Hematopoietic multipotent progenitor cell treated with erythropoietin and hydrocortisone succinate and interleukin-3 and kit ligand, for 4 days (in vitro differentiated cells): ENCODE results near the gene BABAM1.

Source experiments
- DNase-seq: peaks from one replicate; pipeline ENCODE4 v3.0.0-alpha.2; 2015

Gene BABAM1

DNA sequence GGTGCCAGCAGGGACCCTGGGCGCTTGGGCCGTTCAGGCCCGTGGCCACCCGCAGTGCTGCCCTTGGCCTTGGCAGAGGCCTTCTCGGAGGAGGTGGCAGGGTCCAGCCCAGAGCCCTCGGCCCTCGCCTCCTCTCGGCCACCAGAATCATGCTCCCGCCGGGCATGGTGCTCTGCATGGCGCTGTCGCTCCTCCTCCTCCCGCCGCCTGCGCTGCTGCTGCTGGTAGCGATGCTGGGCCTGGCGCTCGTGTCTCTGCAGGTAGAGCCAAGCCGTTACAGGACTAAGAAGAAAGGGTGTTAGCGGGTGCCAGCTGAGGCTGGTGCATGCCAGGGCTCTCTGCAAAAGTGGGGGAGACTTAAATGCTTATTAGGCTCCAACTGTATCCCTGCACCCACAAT, 57.9 kb downstream of the BABAM1 start:
- no peak for DNase-seq

DNA sequence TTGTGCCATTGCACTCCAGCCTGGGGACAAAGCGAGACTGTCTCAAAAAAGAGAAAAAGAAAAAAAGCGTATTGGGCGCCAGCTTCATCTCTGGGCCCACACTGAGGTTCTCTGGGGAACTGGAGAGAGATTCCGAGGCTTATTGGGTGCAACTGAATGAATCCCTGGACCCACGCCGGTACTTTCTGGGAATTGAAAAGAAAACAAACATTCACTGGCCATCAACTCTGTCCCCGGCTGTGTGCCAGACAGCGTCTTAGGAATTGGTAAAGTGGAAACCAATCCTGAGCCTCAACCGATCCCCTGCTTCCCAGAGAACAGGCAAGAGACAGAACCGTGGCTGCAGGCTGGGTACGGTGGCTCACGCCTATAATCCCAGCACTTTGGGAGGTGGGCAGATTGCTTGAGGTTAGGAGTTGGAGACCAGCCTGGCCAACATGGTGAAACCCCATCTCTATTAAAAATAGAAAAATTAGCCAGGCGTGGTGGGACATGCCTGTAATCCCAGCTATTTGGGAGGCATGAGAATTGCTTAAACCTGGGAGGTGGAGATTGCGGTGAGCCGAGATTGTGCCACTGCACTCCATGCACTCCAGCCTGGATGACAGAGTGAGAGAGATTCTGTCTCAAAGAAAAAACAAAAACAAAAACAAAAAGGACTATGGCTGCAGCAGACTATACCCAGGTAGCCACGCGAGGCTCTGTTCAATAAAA, 58.8 kb downstream of the BABAM1 start:
- no peak for DNase-seq

DNA sequence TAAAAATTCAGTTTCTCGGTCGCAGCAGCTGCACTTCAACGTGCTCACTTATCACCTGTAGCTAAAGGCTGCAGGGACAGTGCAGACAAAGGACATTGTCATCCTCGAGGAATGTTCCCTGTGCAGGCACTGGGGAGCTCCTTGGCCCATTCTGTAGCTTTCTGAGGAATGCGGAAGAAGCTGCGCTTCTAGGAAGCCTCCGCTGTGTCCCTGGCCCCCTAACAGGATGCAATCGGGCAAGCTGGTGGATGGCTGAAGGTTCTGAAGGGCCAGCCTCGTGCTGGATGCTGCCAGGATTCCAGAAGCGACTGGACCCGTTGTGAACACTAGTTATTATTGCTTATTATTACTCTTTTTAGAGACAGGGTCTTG, 59.3 kb downstream of the BABAM1 start:
- DNase-seq: no peak

DNA sequence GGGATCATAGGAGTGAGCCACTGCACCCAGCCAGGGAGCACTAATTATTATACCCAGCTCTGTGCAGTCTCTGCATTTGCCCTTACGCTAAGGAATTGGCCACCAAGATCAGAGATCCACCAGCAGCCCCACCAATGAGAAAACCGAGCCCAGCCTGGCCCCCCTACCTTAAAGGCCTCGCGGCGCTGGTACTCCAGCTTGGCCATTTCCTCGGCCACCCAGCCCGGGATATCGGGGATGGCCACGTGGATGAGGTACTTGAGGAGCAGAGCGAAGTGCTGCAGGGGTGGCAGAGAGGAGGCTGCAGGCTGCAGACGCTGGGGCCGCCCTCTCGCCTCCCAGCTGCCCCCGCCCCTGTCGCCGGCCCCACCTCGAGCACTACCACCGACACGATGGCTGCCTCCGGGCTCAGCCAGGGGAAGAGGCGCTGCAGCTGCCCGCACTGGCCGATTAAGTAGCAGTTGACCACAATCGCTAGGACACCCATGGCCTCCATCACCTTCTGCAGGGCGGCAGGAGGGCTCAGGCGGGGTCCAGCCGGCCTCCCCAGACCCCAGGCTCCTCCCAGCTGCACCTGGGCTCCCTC, 59.9 kb downstream of the BABAM1 start:
- no peak for DNase-seq

DNA sequence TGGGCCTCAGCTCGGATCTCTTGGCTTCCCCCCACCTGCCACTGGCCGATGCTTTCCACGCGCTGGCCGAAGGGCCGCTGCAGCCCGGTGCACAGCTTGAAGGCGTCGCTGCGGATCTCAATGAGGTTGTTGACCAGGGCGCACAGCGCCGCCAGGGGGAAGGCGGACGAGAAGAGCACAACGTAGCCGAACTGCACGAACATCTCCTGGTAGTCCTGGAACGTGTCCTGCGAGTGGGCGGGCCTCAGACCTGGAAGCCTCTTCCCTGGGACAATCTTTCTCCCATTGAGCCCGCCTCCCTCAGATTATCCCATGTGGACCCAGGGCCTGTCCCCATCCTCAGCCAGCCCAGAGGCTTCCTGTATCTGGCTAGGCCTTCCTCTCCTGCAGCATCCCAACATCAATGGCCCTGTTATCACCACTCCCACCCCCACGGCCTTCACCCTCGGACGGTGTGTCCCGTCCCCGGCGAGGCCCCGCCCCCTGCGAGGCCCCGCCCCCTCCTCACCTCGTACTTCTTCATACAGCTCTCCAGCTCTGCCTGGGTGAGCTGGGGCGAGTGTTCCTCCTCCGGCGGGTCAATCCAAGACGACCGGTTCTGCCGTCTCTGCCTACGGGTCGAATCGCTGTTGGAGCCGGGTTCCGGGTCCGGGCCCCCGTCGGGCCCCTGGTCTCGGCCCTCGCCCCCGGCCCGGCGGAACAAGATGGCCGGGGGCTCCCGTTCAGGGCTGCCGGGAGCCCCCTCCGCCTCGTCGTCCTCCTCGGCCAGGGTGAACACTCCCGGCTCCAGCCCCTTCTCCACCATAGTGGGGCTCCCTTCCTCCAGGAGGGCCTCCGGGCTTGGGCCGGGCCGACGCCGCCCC, 60.6 kb downstream of the BABAM1 start:
- DNase-seq: peak; percentile 73
